H1 (cell line): ENCODE data around the gene RBM17. TPM values are rescaled to one million over a fixed set of nuclear protein-coding genes. Genes with fewer than 3 reads are reported as not detected.

Experiments
- CTCF ChIA-PET: fragments of 300-600 bp; sonication (Branson Sonifier 250); formaldehyde crosslinking; loops from one replicate; lab custom pipeline; 2021; ENCODE audit not compliant: partially characterized antibody; lab: Charles Lee
- POLR2A ChIA-PET: fragments of 300-600 bp; sonication (Branson Sonifier 250); formaldehyde crosslinking; loops from one replicate; lab custom pipeline; 2021; ENCODE audit warnings: inconsistent platforms; ENCODE audit not compliant: partially characterized antibody; lab: Charles Lee
- DNase-seq, 2 experiments: peaks; one replicate each; pipeline versions ENCODE4 v3.0.0 to v3.0.0-alpha.2; 2010 to 2022; ENCODE audit warnings: low spot score in 2 of 2, low read depth in 1 of 2, mixed read lengths in 1 of 2
- FAIRE-seq: peaks from 2 replicates; lab custom pipeline; 2011; peaks lifted over from hg19 to GRCh38; lab: Jason Lieb, UNC
- H2AFZ ChIP-seq: 2 replicates; pipeline ENCODE4 v1.8.1; 2012; ENCODE audit warnings: low read length, inconsistent platforms
- H2AK5ac ChIP-seq: 2 replicates; pipeline ENCODE4 v1.6.1; 2013; ENCODE audit warnings: low read depth, low read length
- H2BK120ac ChIP-seq: replicated peaks from 2 replicates; pipeline ENCODE3; 2013; ENCODE audit warnings: low read depth, low read length, inconsistent platforms
- H2BK12ac ChIP-seq: 2 replicates; pipeline ENCODE4 v1.6.1; 2013; ENCODE audit warnings: low read depth, low read length
- H2BK15ac ChIP-seq: 2 replicates; pipeline ENCODE4 v1.6.1; 2013; ENCODE audit warnings: low read length
- H2BK20ac ChIP-seq: 2 replicates; pipeline ENCODE4 v1.6.1; 2013; ENCODE audit warnings: low read length
- H2BK5ac ChIP-seq: 2 replicates; pipeline ENCODE4 v1.6.1; 2013; ENCODE audit warnings: low read depth, low read length
- H3K14ac ChIP-seq: 2 replicates; pipeline ENCODE4 v1.6.1; 2013; ENCODE audit warnings: inconsistent platforms; ENCODE audit not compliant: insufficient read length
- H3K18ac ChIP-seq: 2 replicates; pipeline ENCODE4 v1.6.1; 2013; ENCODE audit warnings: low read length; ENCODE audit errors: extremely low read depth
- H3K23ac ChIP-seq: 2 replicates; pipeline ENCODE4 v1.6.1; 2013; ENCODE audit warnings: inconsistent platforms; ENCODE audit not compliant: insufficient read length
- H3K23me2 ChIP-seq: 2 replicates; pipeline ENCODE4 v1.6.1; 2013; ENCODE audit warnings: low read depth, low read length
- H3K27ac ChIP-seq: 2 replicates; pipeline ENCODE4 v1.6.1; 2011; ENCODE audit warnings: low read depth, low read length, inconsistent platforms
- H3K27me3 ChIP-seq, 4 experiments: replicated peaks in 1 of 4; 1 replicate in 1 of 4; 2 replicates in 3 of 4; pipeline versions ENCODE4 v1.6.1 to v1.8.1; 2011 to 2013; ENCODE audit warnings: low read length in 3 of 4, mild to moderate bottlenecking in 3 of 4, inconsistent platforms in 2 of 4, mixed read lengths in 2 of 4, moderate library complexity in 1 of 4; ENCODE audit not compliant: control insufficient read depth in 3 of 4, insufficient read depth in 3 of 4; ENCODE audit errors: extremely low read depth in 1 of 4
- H3K36me3 ChIP-seq, 4 experiments: 2 replicates each; pipeline versions ENCODE4 v1.6.1 to v1.8.1; 2011 to 2013; ENCODE audit warnings: mild to moderate bottlenecking in 4 of 4, low read length in 3 of 4, moderate library complexity in 2 of 4, control low read depth in 1 of 4, inconsistent platforms in 1 of 4; ENCODE audit not compliant: insufficient read depth in 4 of 4, control insufficient read depth in 2 of 4
- H3K4ac ChIP-seq: replicated peaks from 2 replicates; pipeline ENCODE3; 2013; ENCODE audit warnings: low read length, low read depth, mixed read lengths, inconsistent platforms; ENCODE audit not compliant: insufficient read length
- H3K4me1 ChIP-seq, 4 experiments: replicated peaks in 1 of 4; 1 replicate in 1 of 4; 2 replicates in 3 of 4; pipeline versions ENCODE4 v1.6.1 to v1.8.1; 2011 to 2013; ENCODE audit warnings: low read length in 3 of 4, inconsistent platforms in 2 of 4, mixed read lengths in 1 of 4; ENCODE audit not compliant: insufficient read depth in 4 of 4, control insufficient read depth in 3 of 4
- H3K4me2 ChIP-seq, 2 experiments: 2 replicates each; pipeline versions ENCODE4 v1.6.1 to v1.8.1; 2011 to 2013; ENCODE audit warnings: low read depth in 2 of 2, low read length in 2 of 2, control low read depth in 1 of 2, inconsistent platforms in 1 of 2, mild to moderate bottlenecking in 1 of 2; ENCODE audit not compliant: insufficient read depth in 1 of 2
- H3K4me3 ChIP-seq, 4 experiments: fragments of 200-600, 300-600 bp in 1 of 4; sonication (generic), shearing (Covaris generic), sonication (Bioruptor Twin) in 1 of 4; 2 replicates each; pipeline versions ENCODE4 v1.5.1 to v1.8.1; 2011 to 2016; ENCODE audit warnings: low read length in 4 of 4, low read depth in 3 of 4, control low read depth in 2 of 4, inconsistent platforms in 2 of 4, mild to moderate bottlenecking in 2 of 4, mixed read lengths in 1 of 4, moderate library complexity in 1 of 4; ENCODE audit not compliant: insufficient read depth in 2 of 4; ENCODE audit errors: extremely low read depth in 1 of 4
- H3K56ac ChIP-seq: replicated peaks from 2 replicates; pipeline ENCODE3; 2013; ENCODE audit warnings: low read depth, mild to moderate bottlenecking, mixed read lengths, low read length, inconsistent platforms; ENCODE audit not compliant: insufficient read length
- H3K79me1 ChIP-seq: 2 replicates; pipeline ENCODE4 v1.6.1; 2013; ENCODE audit warnings: low read depth, low read length, control low read depth
- H3K79me2 ChIP-seq, 2 experiments: 2 replicates each; pipeline versions ENCODE4 v1.6.1 to v1.8.1; 2012 to 2013; ENCODE audit warnings: low read length in 2 of 2, mild to moderate bottlenecking in 2 of 2, inconsistent platforms in 1 of 2; ENCODE audit not compliant: insufficient read depth in 2 of 2, control insufficient read depth in 1 of 2
- H3K9ac ChIP-seq, 4 experiments: replicated peaks in 1 of 4; 1 replicate in 1 of 4; 2 replicates in 3 of 4; pipeline versions ENCODE4 v1.6.1 to v1.8.1; 2011 to 2013; ENCODE audit warnings: low read depth in 3 of 4, low read length in 3 of 4, control low read depth in 2 of 4, mild to moderate bottlenecking in 2 of 4, moderate library complexity in 2 of 4, inconsistent platforms in 1 of 4; ENCODE audit errors: extremely low read depth in 1 of 4
- H3K9me3 ChIP-seq, 2 experiments: 2 replicates each; pipeline versions ENCODE4 v1.6.1 to v1.8.1; 2012 to 2013; ENCODE audit warnings: mild to moderate bottlenecking in 2 of 2, moderate library complexity in 2 of 2, control low read depth in 1 of 2, inconsistent platforms in 1 of 2, low read depth in 1 of 2, low read length in 1 of 2, mixed read lengths in 1 of 2; ENCODE audit not compliant: insufficient read depth in 2 of 2
- H4K20me1 ChIP-seq, 2 experiments: replicated peaks in 1 of 2; 2 replicates each; pipeline versions ENCODE3 to v1.8.1; 2011 to 2013; ENCODE audit warnings: inconsistent platforms in 2 of 2, low read length in 2 of 2, mild to moderate bottlenecking in 1 of 2; ENCODE audit not compliant: insufficient read depth in 2 of 2, control insufficient read depth in 1 of 2
- H4K5ac ChIP-seq: 2 replicates; pipeline ENCODE4 v1.6.1; 2013; ENCODE audit warnings: low read length, low read depth, mixed read lengths, inconsistent platforms; ENCODE audit not compliant: insufficient read length
- H4K8ac ChIP-seq: 2 replicates; pipeline ENCODE4 v1.8.0; 2013; ENCODE audit warnings: mild to moderate bottlenecking, moderate library complexity, low read length, inconsistent platforms; ENCODE audit not compliant: insufficient read depth; ENCODE audit errors: extremely low read depth
- H4K91ac ChIP-seq: replicated peaks from 2 replicates; pipeline ENCODE3; 2013; ENCODE audit warnings: low read length, mixed read lengths, inconsistent platforms; ENCODE audit not compliant: insufficient read length
- ASH2L ChIP-seq: fragments of 200-600, 300-600 bp; sonication (generic); IDR thresholded peaks from one replicate; pipeline ENCODE4 v1.7.1; 2017; ENCODE audit warnings: low read length
- CTBP2 ChIP-seq: IDR thresholded peaks from 2 replicates; pipeline ENCODE4 v1.7.0; 2011; ENCODE audit warnings: borderline replicate concordance, mild to moderate bottlenecking, moderate library complexity, mixed read lengths, low read length; ENCODE audit not compliant: insufficient read depth, insufficient read length
- E2F6 ChIP-seq: IDR thresholded peaks from 2 replicates; pipeline ENCODE4 v1.6.1; 2012; ENCODE audit warnings: inconsistent platforms
- FOSL1 ChIP-seq: IDR thresholded peaks from 2 replicates; pipeline ENCODE4 v1.6.1; 2011; ENCODE audit warnings: mild to moderate bottlenecking, low read depth, low read length, moderate library complexity; ENCODE audit not compliant: insufficient read depth
- GABPA ChIP-seq: IDR thresholded peaks from 2 replicates; pipeline ENCODE4 v1.6.1; 2011; ENCODE audit warnings: mild to moderate bottlenecking, low read length, moderate library complexity, borderline replicate concordance; ENCODE audit not compliant: insufficient read depth
- MAFK ChIP-seq: IDR thresholded peaks from 2 replicates; pipeline ENCODE4 v1.6.1; 2012; ENCODE audit warnings: low read depth, mild to moderate bottlenecking, improper control_type of control experiment, low read length
- NRF1 ChIP-seq: IDR thresholded peaks from 2 replicates; pipeline ENCODE4 v1.6.1; 2011; ENCODE audit warnings: mild to moderate bottlenecking, low read depth, low read length, improper control_type of control experiment
- SIN3A ChIP-seq, 2 experiments: IDR thresholded peaks in 1 of 2; conservative IDR thresholded peaks in 1 of 2; 2 replicates each; pipeline ENCODE4 v1.6.1; 2011 to 2012; ENCODE audit warnings: low read length in 2 of 2, improper control_type of control experiment in 1 of 2, low read depth in 1 of 2, mild to moderate bottlenecking in 1 of 2
- SP4 ChIP-seq: IDR thresholded peaks from 2 replicates; pipeline ENCODE4 v1.6.1; 2012; ENCODE audit warnings: low read length, inconsistent platforms
- TAF7 ChIP-seq: optimal IDR thresholded peaks from 2 replicates; pipeline ENCODE3; 2011; ENCODE audit warnings: low read depth, mild to moderate bottlenecking, inconsistent platforms, low read length, moderate library complexity, borderline replicate concordance
- WGBS, 2 experiments: shearing (Covaris generic) in 1 of 2; methylation state at CpG; one replicate each; pipeline versions ENCODE4 v1.1.6 to v1.1.7; 2013 to 2015; ENCODE audit warnings: low lambda C conversion rate in 2 of 2, mixed read lengths in 2 of 2, inconsistent platforms in 1 of 2, low coverage in 1 of 2, missing lambda C conversion rate in 1 of 2; ENCODE audit not compliant: insufficient replicate concordance in 2 of 2, insufficient coverage in 1 of 2, insufficient read length in 1 of 2; ENCODE audit errors: extremely low coverage in 1 of 2, missing lambda C conversion rate in 1 of 2; 5-methylcytosine and 5-hydroxymethylcytosine counted together
- polyA plus RNA-seq, 7 experiments: library from polyadenylated mRNA; depleted of rRNA in 3 of 7; stranded (reverse) in 5 of 7; unstranded in 2 of 7; fragments of >200 nt in 5 of 7; fragments of 200-250 nt in 2 of 7; gene quantifications; 1 replicate in 5 of 7; 2 replicates in 1 of 7; 4 replicates in 1 of 7; pipeline versions ENCODE4 v1.2.1 to v1.2.3, GENCODE V29; 2011 to 2013; ENCODE audit warnings: missing spikeins in 2 of 7, mixed read lengths in 2 of 7
- total RNA-seq: library from RNA; stranded (reverse); fragmentation: NEBNext Ultra II Directional; extraction: Animal tissue kit (Norgen Biotek cat#: 25700); gene quantifications from 2 replicates; pipeline ENCODE4 v1.2.1, GENCODE V29; 2021

Gene RBM17
- total and polyA plus RNA-seq, 2 of the 8 experiments (the other 6 are each of a cell fraction or from before 2014, with no cell fraction given), result 15.7 to 128 TPM

- no peaks in the 10 kb centered on the region for H4K20me1 ChIP-seq
- H3K4me3 ChIP-seq, result no peak overlapping the region
- H2BK20ac ChIP-seq, result no peak overlapping the region
- H3K79me1 ChIP-seq, result no peaks in the 10 kb centered on the region; the same call in 1 of the 2 replicates
- peaks cover 10 to 43% (median 26%) of the 10 kb centered on the region in 4 experiments for H3K36me3 ChIP-seq
- H3K4ac ChIP-seq, result no peak overlapping the region
- H3K14ac ChIP-seq, result no peak overlapping the region
- no peak for FAIRE-seq
- no peak overlapping the region for H4K8ac ChIP-seq
- H3K18ac ChIP-seq, result no peak overlapping the region
- no peak overlapping the region for H2BK15ac ChIP-seq
- no peak overlapping the region for H3K27ac ChIP-seq
- H2AK5ac ChIP-seq, result no peak overlapping the region
- H3K79me2 ChIP-seq, result no peaks in the 10 kb centered on the region
- no peak overlapping the region for H3K4me2 ChIP-seq
- no peak overlapping the region for H2BK5ac ChIP-seq
- H3K56ac ChIP-seq, result no peak overlapping the region
- no peak overlapping the region for H3K23ac ChIP-seq
- H2BK12ac ChIP-seq, result no peak overlapping the region
- ChIA-PET CTCF (interaction anchor here (0.6 to 1.9 kb wide), 6 partner anchors 10 to 284 kb away, joined by 3 to 6 read pairs (median 4); no protein-coding TSS in a partner anchor), POLR2A (interaction anchor here (1.2 kb wide), 1 partner anchor 13 kb away, joined by 3 read pairs; no protein-coding TSS in a partner anchor)
- no peak overlapping the region for H2AFZ ChIP-seq
- H3K9me3 ChIP-seq, result no peaks in the 10 kb centered on the region
- WGBS, 2 experiments, result 90% methylated on average over 11 of the region's 11 CpGs; no CpG with 5 or more reads in 1 of the 2 experiments
- H3K27me3 ChIP-seq, result no peaks in the 10 kb centered on the region
- no peak overlapping the region for H4K5ac ChIP-seq
- H2BK120ac ChIP-seq, result no peak overlapping the region
- no peaks in the 10 kb centered on the region; a peak in 2 of 7 replicates for H3K4me1 ChIP-seq
- no peak overlapping the region for H3K9ac ChIP-seq
- DNase-seq, result no peak
- no peak overlapping the region for H4K91ac ChIP-seq
- H3K23me2 ChIP-seq, result no peaks in the 10 kb centered on the region
- TF ChIP-seq ASH2L, result no peak
- TF ChIP-seq SIN3A (conservative IDR thresholded peaks at IDR 0.05 in 1 of 2, IDR thresholded peaks at IDR 0.05 in 1 of 2; ENCODE audit: low read depth in 1 of 2, low read length in 2 of 2), result no peak
- TF ChIP-seq FOSL1, result no peak
- no peak for TF ChIP-seq SP4
- no peak for TF ChIP-seq TAF7
- no peak for TF ChIP-seq GABPA
- no peak for TF ChIP-seq E2F6
- no peak for TF ChIP-seq NRF1
- no peak for TF ChIP-seq MAFK
- no peak for TF ChIP-seq CTBP2
Observed at GRCh38 chr10:6117711-6118110, 28.9 kb downstream of the RBM17 start.
